A204.1 (cell line): ENCODE results near the gene PHB1.

Source experiments
- FAIRE-seq: peaks from 2 replicates; lab custom pipeline; 2012; peaks lifted over from hg19 to GRCh38; lab: Jason Lieb, UNC

The PHB1 gene

GRCh38 chr17:49414622-49415350 lies at the start of gene PHB1:
TSS of gene PHB1 (minus strand) at chr17:49414882. CDS start at chr17:49413264, 1,618 bp downstream.
- peak; percentile 98 for FAIRE-seq

GRCh38 chr17:49464049-49464448 lies 49.4 kb upstream of the PHB1 start:
- FAIRE-seq: no peak

- no peak for FAIRE-seq
Measured at GRCh38 chr17:49461580-49461979, 46.9 kb upstream of the PHB1 start.

GRCh38 chr17:49460401-49460800 lies 45.7 kb upstream of the PHB1 start:
- no peak for FAIRE-seq

- no peak for FAIRE-seq
Measured at GRCh38 chr17:49459401-49459984, 44.8 kb upstream of the PHB1 start.

GRCh38 chr17:49457564-49458535 lies 43.2 kb upstream of the PHB1 start:
- FAIRE-seq: no peak

GRCh38 chr17:49456183-49456965 lies 41.7 kb upstream of the PHB1 start:
- FAIRE-seq: no peak

- FAIRE-seq: no peak
Measured at GRCh38 chr17:49455272-49455861, 40.7 kb upstream of the PHB1 start.

GRCh38 chr17:49454050-49454449 lies 39.4 kb upstream of the PHB1 start:
- no peak for FAIRE-seq

GRCh38 chr17:49452661-49453060 lies 38.0 kb upstream of the PHB1 start:
- no peak for FAIRE-seq

GRCh38 chr17:49452201-49452600 lies 37.5 kb upstream of the PHB1 start:
- no peak for FAIRE-seq

- no peak for FAIRE-seq
Measured at GRCh38 chr17:49450735-49451134, 36.1 kb upstream of the PHB1 start.

- FAIRE-seq: no peak
Measured at GRCh38 chr17:49450181-49450580, 35.5 kb upstream of the PHB1 start.

- no peak for FAIRE-seq
Measured at GRCh38 chr17:49447628-49448302, 33.1 kb upstream of the PHB1 start.

- no peak for FAIRE-seq
Measured at GRCh38 chr17:49445591-49445990, 30.9 kb upstream of the PHB1 start.

- no peak for FAIRE-seq
Measured at GRCh38 chr17:49444384-49444783, 29.7 kb upstream of the PHB1 start.

- no peak for FAIRE-seq
Measured at GRCh38 chr17:49443862-49444261, 29.2 kb upstream of the PHB1 start.

GRCh38 chr17:49442041-49442440 lies 27.4 kb upstream of the PHB1 start:
- no peak for FAIRE-seq

- no peak for FAIRE-seq
Measured at GRCh38 chr17:49441578-49441977, 26.9 kb upstream of the PHB1 start.

GRCh38 chr17:49440581-49440980 lies 25.9 kb upstream of the PHB1 start:
- FAIRE-seq: no peak
